Body of pancreas (tissue), 4 donors: ENCODE data around the gene NPBWR2. TPM values are rescaled to one million over a fixed set of nuclear protein-coding genes. Genes with fewer than 3 reads are reported as not detected.
A peak's percentile ranks its signal among the peaks of the same experiment; 100 is the strongest.

Source experiments
- ATAC-seq: fragments of 150-250 bp; one replicate; pipeline ENCODE4 v1.9.1; 2016
- DNase-seq, 4 donors: peaks; one replicate each; pipeline ENCODE4 v3.0.0-alpha.2; 2019
- H3K27ac ChIP-seq, 4 donors: fragments of 200-600 bp; sonication (generic); 1 replicate in 3 of 4; 2 replicates in 1 of 4; pipeline versions ENCODE4 v1.5.1 to v1.6.1; 2016 to 2019; ENCODE audit warnings: mild to moderate bottlenecking in 1 of 4, mixed read lengths in 1 of 4, moderate library complexity in 1 of 4
- H3K27me3 ChIP-seq, 2 donors: fragments of 200-600 bp; sonication (generic); one replicate each; pipeline ENCODE4 v1.6.0; 2016; ENCODE audit warnings: mild to moderate bottlenecking in 1 of 2
- H3K36me3 ChIP-seq, 2 donors: fragments of 200-600 bp; sonication (generic); replicated peaks in 1 of 2; 2 replicates each; pipeline ENCODE4 v1.5.1; 2016; ENCODE audit warnings: low read depth in 2 of 2; ENCODE audit not compliant: insufficient read depth in 1 of 2
- H3K4me1 ChIP-seq: fragments of 200-600 bp; sonication (generic); one replicate; pipeline ENCODE4 v1.6.0; 2016
- H3K4me3 ChIP-seq, 2 donors: fragments of 200-600 bp; sonication (generic); 1 replicate in 1 of 2; 2 replicates in 1 of 2; pipeline ENCODE4 v1.5.1; 2016 to 2019
- H3K9me3 ChIP-seq, 3 donors: fragments of 200-600 bp; sonication (generic); 1 replicate in 2 of 3; 2 replicates in 1 of 3; pipeline ENCODE4 v1.5.1; 2016
- CTCF ChIP-seq, 7 experiments: fragments of 450-650 bp in 4 of 7; fragments of 200-600 bp in 3 of 7; sonication (generic) in 3 of 7; IDR thresholded peaks; one replicate each; pipeline ENCODE4 v1.5.1; 2016 to 2019; ENCODE audit warnings: antibody characterized with exemption in 7 of 7
- POLR2A ChIP-seq, 3 donors: fragments of 450-650 bp; IDR thresholded peaks; one replicate each; pipeline ENCODE4 v1.6.1; 2016; ENCODE audit warnings: antibody characterized with exemption in 3 of 3, mild to moderate bottlenecking in 2 of 3
- WGBS, 2 donors: methylation state at CpG; one replicate each; pipeline ENCODE4 v1.1.5; 2017; 5-methylcytosine and 5-hydroxymethylcytosine counted together
- intact Hi-C: fragments of 100-400 bp; cut with DNase I; formaldehyde crosslinking; loops from one replicate; pipeline ENCODE4 v1.15.1; 2023
- total RNA-seq, 2 donors: library from RNA; depleted of rRNA; stranded (reverse); fragments of >200 nt; gene quantifications; one replicate each; pipeline ENCODE4 v1.1.0, GENCODE V29; 2016

Gene NPBWR2
- total RNA-seq, 2 donors from 2014 or later: not detected

GRCh38 chr20:64086801-64087200 is 20.6 kb downstream of the NPBWR2 start:
- peaks cover 21% of the 10 kb centered on the region for H3K4me1 ChIP-seq
- 74 to 75% methylated on average over 3 to 7 of the region's 11 CpGs for WGBS, 2 donors
- no peak overlapping the region for H3K4me3 ChIP-seq
- ATAC-seq (no peak), DNase-seq (no peak)
- TF ChIP-seq CTCF (IDR thresholded peaks at IDR 0.05) (no peak), POLR2A (IDR thresholded peaks at IDR 0.05) (no peak)
- H3K27me3 ChIP-seq: peaks cover 0 to 9% of the 10 kb centered on the region in 2 donors
- H3K36me3 ChIP-seq: no peaks in the 10 kb centered on the region
- intact Hi-C loops: no loop called here
- H3K27ac ChIP-seq: no peak overlapping the region
- H3K9me3 ChIP-seq: no peaks in the 10 kb centered on the region

GRCh38 chr20:64084685-64085152 is 22.6 kb downstream of the NPBWR2 start:
- TF ChIP-seq CTCF (IDR thresholded peaks at IDR 0.05): no peak
- no peak for TF ChIP-seq POLR2A (IDR thresholded peaks at IDR 0.05)
- no peaks in the 10 kb centered on the region for H3K36me3 ChIP-seq
- no peak overlapping the region for H3K27ac ChIP-seq
- intact Hi-C loops: no loop called here
- WGBS, 2 donors: 5 to 40% methylated on average over 2 to 23 of the region's 23 CpGs
- no peak overlapping the region for H3K4me3 ChIP-seq
- ATAC-seq: no peak
- H3K4me1 ChIP-seq: peaks cover 21% of the 10 kb centered on the region
- no peaks in the 10 kb centered on the region for H3K9me3 ChIP-seq
- DNase-seq: peak in 2 of 4 donors; percentile 37 to 46
- peaks cover 0 to 9% of the 10 kb centered on the region in 2 donors for H3K27me3 ChIP-seq

- 5 to 15% methylated on average over 4 to 78 of the region's 86 CpGs for WGBS, 2 donors
- no peak for TF ChIP-seq CTCF (IDR thresholded peaks at IDR 0.05)
- TF ChIP-seq POLR2A (IDR thresholded peaks at IDR 0.05): no peak
- H3K27ac ChIP-seq: no peak within 1 kb of the TSS
- peaks cover 26% of the 10 kb centered on the region for H3K4me1 ChIP-seq
- no peaks in the 10 kb centered on the region for H3K9me3 ChIP-seq
- ATAC-seq (no peak), DNase-seq (no peak)
- no peaks in the 10 kb centered on the region for H3K36me3 ChIP-seq
- peak within 1 kb of the TSS; percentile 31 to 56 for H3K4me3 ChIP-seq
- H3K27me3 ChIP-seq: peaks cover 0 to 9% of the 10 kb centered on the region in 2 donors
- intact Hi-C loops: no loop called here
Measured at GRCh38 chr20:64083804-64084684, 23.3 kb downstream of the NPBWR2 start, which contains the start of gene LKAAEAR1. LKAAEAR1 (minus strand) TSS chr20:64084398; CDS start chr20:64084219, 179 bp downstream.

DNA sequence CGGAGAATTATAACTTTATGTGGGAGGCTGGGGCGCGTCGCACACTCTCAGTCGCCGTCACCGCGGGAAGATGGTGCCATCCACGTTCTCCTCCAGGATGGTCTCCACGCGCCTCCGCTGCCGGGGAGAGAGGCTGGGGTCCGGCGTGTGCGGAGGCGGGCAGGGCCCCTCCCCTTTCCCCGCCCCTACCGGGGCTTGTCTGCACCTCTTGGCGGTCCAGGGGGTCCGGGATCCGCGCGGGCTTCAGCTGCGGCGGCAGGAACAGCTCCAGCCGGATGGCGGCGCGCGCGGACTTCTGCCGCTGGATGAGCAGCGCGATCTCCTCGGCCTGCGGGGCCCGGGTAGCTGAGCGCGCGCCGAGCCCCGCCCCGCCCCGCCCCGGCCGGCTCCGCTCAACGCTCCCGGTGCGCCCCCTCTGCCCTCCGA is 24.0 kb downstream of the NPBWR2 start:
- Histone ChIP-seq H3K27ac (no peak overlapping the region), H3K4me3 (peak overlapping the region; percentile 31 to 56), H3K36me3 (no peaks in the 10 kb centered on the region), H3K27me3 (peaks cover 0 to 9% of the 10 kb centered on the region in 2 donors), H3K9me3 (no peaks in the 10 kb centered on the region), H3K4me1 (peaks cover 32% of the 10 kb centered on the region)
- WGBS, 2 donors: 1 to 40% methylated on average over 1 to 41 of the region's 52 CpGs
- peak; percentile 56 for ATAC-seq
- no peak for TF ChIP-seq POLR2A (IDR thresholded peaks at IDR 0.05)
- TF ChIP-seq CTCF (IDR thresholded peaks at IDR 0.05): peak; percentile 34 to 64 (median 49)
- DNase-seq: peak; percentile 67 to 79 (median 74)
- intact Hi-C loops: no loop called here
